DOHH2 (cell line): ENCODE measurements around the gene TPSAB1.

Experiments used
- EZH2phosphoT487 ChIP-seq: fragments of 200-600 bp; sonication (generic); IDR thresholded peaks from 2 replicates; pipeline ENCODE4 v1.6.1; 2017; ENCODE audit warnings: borderline replicate concordance, mild to moderate bottlenecking, antibody characterized with exemption, low read length, moderate library complexity, mixed read lengths
- TF ChIP-seq, protein P1 (sequence below): fragments of 200-600 bp; sonication (generic); IDR thresholded peaks from one replicate; pipeline ENCODE4 v1.5.1; 2014; ENCODE audit warnings: antibody characterized with exemption, mild to moderate bottlenecking, low read depth, low read length; ENCODE audit not compliant: poor library complexity, severe bottlenecking

DNA sequence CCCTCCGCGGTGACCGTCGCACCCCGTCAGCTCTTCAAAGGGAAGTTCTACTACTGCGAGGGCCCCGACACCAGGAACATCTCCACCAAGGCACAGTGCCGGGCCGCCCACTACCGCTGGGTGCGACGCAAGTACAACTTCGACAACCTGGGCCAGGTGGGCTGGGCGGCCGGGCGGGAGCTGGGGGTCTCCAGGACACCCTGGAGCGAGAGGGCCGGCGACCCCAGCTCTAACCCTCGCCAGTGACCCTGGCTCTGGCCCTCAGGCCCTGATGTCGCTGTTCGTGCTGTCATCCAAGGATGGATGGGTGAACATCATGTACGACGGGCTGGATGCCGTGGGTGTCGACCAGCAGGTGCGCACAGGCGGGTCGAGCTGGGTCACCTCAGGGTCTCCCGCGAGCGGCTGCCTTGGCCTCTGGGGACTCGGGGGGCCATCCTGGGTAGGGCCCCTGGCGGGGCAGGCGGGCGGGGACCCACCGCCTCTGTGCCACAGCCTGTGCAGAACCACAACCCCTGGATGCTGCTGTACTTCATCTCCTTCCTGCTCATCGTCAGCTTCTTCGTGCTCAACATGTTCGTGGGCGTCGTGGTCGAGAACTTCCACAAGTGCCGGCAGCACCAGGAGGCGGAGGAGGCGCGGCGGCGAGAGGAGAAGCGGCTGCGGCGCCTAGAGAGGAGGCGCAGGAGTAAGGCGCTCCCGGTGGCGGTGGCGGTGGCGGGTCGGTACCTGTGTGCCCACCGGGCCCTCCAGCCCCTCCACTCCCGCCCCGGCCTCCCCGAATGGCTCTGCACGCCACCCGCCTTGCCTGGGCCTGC, 28.8 kb upstream of the TPSAB1 start:
- TF ChIP-seq, protein P1, sequence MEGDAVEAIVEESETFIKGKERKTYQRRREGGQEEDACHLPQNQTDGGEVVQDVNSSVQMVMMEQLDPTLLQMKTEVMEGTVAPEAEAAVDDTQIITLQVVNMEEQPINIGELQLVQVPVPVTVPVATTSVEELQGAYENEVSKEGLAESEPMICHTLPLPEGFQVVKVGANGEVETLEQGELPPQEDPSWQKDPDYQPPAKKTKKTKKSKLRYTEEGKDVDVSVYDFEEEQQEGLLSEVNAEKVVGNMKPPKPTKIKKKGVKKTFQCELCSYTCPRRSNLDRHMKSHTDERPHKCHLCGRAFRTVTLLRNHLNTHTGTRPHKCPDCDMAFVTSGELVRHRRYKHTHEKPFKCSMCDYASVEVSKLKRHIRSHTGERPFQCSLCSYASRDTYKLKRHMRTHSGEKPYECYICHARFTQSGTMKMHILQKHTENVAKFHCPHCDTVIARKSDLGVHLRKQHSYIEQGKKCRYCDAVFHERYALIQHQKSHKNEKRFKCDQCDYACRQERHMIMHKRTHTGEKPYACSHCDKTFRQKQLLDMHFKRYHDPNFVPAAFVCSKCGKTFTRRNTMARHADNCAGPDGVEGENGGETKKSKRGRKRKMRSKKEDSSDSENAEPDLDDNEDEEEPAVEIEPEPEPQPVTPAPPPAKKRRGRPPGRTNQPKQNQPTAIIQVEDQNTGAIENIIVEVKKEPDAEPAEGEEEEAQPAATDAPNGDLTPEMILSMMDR: no peak
- no peak for TF ChIP-seq EZH2phosphoT487
